Epithelial cell of esophagus (primary cell): Measurements from ENCODE around the gene PCCA.

Experiments used
- DNase-seq: peaks from one replicate; pipeline ENCODE4 v3.0.0; 2010; ENCODE audit warnings: low read depth
- H3K4me3 ChIP-seq: 2 replicates; pipeline ENCODE4 v1.5.1; 2011; ENCODE audit warnings: mild to moderate bottlenecking, low read length, control low read depth
- CTCF ChIP-seq: IDR thresholded peaks from 2 replicates; pipeline ENCODE4 v1.5.1; 2011; ENCODE audit warnings: low read depth, mild to moderate bottlenecking, low read length, control low read depth, inconsistent platforms; ENCODE audit not compliant: insufficient read depth; ENCODE audit errors: missing control alignments

The PCCA gene

GRCh38 chr13:100350601-100351000 lies 261.7 kb downstream of the PCCA start:
- DNase-seq: no peak
- no peak overlapping the region for H3K4me3 ChIP-seq
- TF ChIP-seq CTCF: no peak

- TF ChIP-seq CTCF: no peak
- H3K4me3 ChIP-seq: no peak overlapping the region
- DNase-seq: no peak
Measured at GRCh38 chr13:100356426-100356825, 267.5 kb downstream of the PCCA start.

GRCh38 chr13:100356889-100357288 lies 268.0 kb downstream of the PCCA start:
- TF ChIP-seq CTCF: no peak
- H3K4me3 ChIP-seq: no peak overlapping the region
- no peak for DNase-seq

- no peak overlapping the region for H3K4me3 ChIP-seq
- TF ChIP-seq CTCF: no peak
- no peak for DNase-seq
Measured at GRCh38 chr13:100357764-100358163, 268.9 kb downstream of the PCCA start.

- H3K4me3 ChIP-seq: no peak overlapping the region
- no peak for TF ChIP-seq CTCF
- peak; percentile 38 for DNase-seq
Measured at GRCh38 chr13:100361504-100361903, 272.6 kb downstream of the PCCA start.

GRCh38 chr13:100362371-100362770 lies 273.5 kb downstream of the PCCA start:
- no peak for TF ChIP-seq CTCF
- DNase-seq: no peak
- no peak overlapping the region for H3K4me3 ChIP-seq

GRCh38 chr13:100362781-100363180 lies 273.9 kb downstream of the PCCA start:
- no peak for DNase-seq
- no peak overlapping the region for H3K4me3 ChIP-seq
- no peak for TF ChIP-seq CTCF
